ENCODE results near the gene DYNC1LI1.

The DYNC1LI1 gene

DNA sequence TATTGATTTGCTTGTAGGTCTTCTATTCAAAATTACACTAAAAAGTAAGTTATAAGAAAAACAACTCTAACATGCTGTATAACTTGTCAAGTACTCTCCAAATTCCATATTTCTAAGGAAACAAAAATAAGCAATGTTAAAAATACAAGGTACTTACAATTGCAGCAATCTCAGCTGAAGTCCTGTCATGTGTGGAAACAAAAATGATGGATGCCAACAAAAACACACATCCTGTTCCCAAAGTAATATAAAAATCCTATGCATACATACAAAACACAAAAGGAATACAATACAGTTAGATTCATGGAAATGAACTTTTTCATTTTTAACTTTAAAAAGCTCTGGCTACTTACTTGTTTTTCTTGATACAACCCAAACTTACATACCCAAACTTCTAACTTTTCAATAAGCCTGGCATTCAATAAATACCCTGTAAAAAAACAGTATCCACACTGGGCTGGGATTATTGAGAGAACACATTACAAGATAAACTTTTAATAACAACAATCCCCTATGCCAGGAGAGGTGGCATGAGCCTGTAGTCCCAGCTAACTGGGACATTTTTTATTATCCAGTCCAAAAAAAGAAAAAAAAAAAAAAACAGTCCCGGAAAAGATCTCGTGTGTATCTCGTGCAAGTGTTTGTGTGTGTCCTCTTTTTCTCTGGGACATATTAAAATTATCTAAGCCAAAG lies 82.7 kb downstream of the DYNC1LI1 start:
- no peak for DNase-seq

DNA sequence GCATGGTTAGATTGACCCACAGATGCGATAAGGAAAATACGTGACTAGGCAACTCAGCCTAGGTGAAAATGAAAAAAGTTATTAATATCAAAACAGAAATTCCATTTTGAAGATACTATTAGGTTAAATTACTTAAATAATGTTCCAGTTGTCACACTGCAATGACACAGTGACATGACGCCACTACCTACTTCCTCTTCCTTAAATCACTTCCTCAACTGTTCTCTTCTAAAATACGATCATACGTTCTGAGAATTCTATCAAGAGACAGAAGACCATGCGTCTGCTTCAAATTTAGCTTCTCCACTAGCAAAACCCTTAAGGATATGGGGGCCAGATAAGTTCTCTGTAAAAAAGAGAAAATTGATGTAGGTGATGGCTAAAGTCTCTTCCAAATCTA lies 86.2 kb downstream of the DYNC1LI1 start:
- no peak for DNase-seq

DNA sequence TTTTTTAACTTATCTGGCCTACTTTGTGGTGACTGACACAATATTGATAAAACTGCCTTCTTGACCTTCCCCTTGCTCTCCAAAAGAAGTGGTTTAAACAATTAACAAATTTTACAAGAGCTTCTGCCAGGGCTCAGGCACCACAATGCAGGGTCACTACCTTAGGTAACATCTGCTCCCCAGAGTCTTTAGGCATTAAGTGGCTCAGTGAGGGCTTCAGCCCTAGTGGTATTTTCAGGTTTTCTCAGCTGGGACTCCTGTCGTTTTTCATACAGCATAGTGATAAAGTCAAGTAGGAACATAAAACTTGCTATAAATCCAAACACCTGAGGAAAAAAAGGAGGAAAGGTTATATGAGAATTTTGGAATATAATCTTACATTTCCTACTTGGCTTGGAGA lies 86.9 kb downstream of the DYNC1LI1 start:
- no peak for DNase-seq

DNA sequence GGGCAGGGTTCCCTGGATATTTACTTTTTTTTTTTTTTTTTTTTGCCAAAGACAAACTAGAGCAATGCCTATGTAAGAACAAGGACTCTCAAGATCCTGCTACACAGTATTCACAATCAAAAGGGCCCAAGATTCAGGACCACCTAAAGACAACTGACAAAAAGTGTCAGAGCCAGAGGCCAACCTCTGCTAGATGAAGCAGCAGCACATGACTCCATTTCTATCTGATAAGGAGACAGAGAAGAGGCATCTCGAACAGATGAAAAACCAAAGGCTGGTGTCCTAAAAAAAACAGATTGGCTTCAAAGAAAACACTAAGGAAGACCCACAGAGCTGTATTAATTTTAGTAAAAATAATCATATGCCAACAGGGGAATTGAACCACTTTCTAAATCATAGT lies 88.0 kb downstream of the DYNC1LI1 start:
- DNase-seq: no peak

DNA sequence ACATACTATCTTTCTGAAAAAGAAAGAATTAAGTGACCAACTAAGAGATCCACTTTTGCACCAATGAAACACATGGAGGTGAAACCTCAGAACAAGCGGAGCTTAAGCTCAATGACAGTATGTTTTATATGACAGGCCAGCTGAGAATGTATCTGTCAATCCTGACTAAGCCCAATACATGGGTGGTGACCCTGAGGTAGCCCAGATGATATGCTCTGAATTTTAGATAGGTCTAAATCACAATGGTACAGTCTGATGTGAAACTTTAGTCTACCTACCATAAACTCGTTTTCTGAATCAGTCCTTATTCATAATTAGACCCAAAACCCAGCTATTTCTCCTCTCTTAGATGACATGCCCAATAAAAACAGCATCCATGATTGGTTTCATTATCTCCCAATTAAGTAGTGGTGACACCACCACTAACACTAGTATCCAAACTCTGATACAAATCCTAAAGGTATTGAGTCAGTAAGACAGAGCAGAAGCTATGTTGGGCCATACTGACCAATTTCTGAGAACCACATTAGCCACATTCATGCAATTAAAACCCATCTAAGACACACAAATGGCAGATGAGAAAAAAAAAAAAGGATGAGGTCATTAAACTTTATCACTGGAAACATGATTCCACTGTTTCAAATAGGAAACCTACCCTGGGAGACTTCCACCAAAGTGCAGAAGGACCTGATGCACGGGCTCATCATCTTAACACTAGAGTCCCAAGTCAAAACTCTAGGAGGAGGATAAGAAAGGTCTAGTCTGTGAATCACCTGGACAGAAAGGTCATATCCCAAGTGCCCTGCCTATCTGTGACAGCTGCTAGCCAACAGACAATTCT lies 88.6 kb downstream of the DYNC1LI1 start:
- DNase-seq: no peak

DNA sequence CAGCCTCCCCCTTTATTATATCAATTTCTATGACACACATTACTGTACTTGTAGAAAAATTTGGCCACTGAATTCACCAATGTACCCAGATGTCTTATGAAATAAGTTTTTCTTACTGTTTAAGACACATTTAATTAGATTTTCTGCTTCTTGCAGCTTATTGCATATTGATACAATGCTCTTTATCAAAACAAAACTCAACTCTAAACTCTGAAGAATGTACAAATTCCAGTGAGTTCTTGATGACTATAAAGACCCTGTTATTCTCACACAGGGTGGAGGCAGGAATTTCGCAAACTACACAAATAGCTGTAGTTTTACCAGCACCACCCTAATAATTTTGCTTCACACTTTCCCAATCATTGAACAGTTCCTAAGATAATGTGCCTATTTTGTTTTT lies 90.1 kb downstream of the DYNC1LI1 start:
- no peak for DNase-seq

All from NCI-H2081 treated with DMSO at 0.1 percent for 48 hours (cell line).